AG10803 (cell line): ENCODE results near the gene TRIM29.

Experiments
- DNase-seq: peaks from one replicate; pipeline ENCODE4 v3.0.0; 2010; ENCODE audit warnings: low read depth
- H3K4me3 ChIP-seq: 2 replicates; pipeline ENCODE4 v1.5.1; 2011; ENCODE audit warnings: mild to moderate bottlenecking, low read length, control low read depth
- CTCF ChIP-seq: conservative IDR thresholded peaks from 2 replicates; pipeline ENCODE4 v1.5.1; 2011; ENCODE audit warnings: mild to moderate bottlenecking, low read length, control low read depth, inconsistent platforms

Gene TRIM29

DNA sequence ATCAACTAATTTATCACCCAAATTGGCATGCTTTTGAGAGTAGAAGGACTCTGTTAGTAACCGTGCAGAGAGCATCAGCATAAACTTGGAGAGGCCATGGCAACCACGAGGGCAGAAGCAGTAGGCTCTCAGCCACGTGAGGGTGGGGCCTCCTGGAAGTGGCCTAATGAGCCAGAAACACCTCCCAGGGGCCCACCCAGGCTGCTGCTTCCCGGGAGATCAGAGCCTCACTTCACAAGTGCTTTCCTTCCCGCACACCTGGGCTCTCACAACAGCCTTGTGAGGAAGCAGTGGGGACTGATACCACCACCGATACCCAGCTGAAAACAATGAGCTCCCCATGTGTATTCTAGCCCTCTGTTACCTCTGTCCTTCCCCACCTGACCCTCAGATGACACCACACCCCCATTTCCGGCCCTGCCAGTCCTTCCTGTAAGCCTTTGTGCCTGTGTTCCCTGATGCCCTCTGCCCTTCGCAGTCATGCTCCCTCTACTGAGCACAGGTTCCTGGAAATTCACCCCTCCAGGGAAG is 17.0 kb downstream of the TRIM29 start:
- TF ChIP-seq CTCF: no peak
- no peak overlapping the region for H3K4me3 ChIP-seq
- DNase-seq: no peak

DNA sequence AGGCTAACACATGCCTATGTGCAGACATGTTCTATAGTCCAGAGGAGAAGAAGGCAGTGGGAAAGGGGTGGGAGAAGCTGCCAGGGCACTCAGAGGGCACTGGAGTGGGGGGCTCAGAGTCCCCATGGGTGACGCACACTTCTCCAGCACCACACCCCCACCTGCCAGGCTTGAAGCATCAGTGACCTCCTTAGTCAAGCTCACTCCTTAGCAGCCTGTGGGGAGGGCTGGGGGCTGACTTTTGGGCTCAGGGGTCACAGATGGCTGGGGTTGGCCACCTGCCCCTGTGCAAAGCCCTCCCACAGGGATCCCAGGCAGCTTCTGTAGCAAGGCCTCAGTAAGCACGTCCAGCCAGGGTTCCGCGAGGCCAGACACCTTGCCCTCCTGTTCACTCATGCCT is 18.8 kb downstream of the TRIM29 start:
- DNase-seq: no peak
- no peak for TF ChIP-seq CTCF
- H3K4me3 ChIP-seq: no peak overlapping the region

DNA sequence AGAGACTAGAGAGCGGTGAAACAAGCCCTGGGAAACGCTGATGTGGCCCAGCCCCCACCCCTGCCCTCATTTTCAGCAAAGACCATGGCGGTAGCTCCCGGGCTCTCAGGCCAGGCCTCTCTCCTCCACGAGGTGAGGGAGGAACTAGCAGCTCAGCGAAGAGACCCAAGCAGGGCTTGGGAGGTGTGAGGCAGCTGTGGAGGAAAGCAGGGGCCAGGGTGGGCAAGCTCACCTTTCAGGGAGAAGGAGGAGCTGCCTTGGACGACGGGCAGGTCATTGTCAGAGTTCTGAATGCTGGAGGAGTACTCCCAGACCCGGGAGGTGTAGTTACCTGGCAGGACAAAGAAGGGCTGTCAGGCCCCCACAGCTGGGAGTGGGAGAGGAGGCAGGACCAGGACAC is 19.9 kb downstream of the TRIM29 start:
- no peak for DNase-seq
- H3K4me3 ChIP-seq: no peak overlapping the region
- TF ChIP-seq CTCF: no peak

GRCh38 chr11:120116966-120117365 is 20.9 kb downstream of the TRIM29 start:
- H3K4me3 ChIP-seq: no peak overlapping the region
- TF ChIP-seq CTCF: no peak
- DNase-seq: no peak

DNA sequence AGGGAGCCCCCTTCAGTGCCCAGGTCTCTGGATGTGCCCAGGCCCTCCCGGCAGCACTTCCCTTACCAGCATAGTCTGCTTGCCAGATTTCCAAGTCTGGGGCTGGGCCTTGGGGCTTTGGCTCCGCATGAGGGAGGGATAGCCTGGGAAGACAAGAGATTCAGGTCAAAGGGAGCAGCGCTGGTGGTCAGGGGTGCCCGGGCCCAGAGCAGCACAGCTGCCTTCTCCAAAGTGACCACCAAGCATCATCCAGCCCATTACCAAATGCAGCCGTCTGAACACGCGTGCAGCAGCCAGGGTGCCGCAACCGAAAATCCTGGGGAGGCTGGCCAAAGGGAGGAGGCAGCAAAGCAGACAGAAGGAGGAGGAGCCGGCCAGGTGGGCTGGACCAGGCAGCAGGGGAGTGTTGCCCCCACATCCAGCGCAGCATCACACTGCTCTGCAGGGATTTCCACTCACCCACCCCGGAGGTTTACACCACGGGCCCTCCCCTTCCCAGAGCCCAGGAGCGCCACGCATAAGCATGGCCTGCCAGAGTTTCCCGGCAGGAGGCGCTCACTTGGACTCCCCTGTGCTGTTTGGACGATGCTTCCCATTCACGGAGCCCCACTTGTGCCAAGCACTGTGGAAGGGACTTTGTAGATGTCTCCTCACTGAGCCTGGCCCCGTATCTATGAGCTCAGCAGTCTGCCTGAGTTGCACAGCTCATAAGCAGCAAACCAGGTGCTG is 22.5 kb downstream of the TRIM29 start:
- H3K4me3 ChIP-seq: no peak overlapping the region
- DNase-seq: no peak
- TF ChIP-seq CTCF: no peak; the same call in 1 of the 2 replicates

DNA sequence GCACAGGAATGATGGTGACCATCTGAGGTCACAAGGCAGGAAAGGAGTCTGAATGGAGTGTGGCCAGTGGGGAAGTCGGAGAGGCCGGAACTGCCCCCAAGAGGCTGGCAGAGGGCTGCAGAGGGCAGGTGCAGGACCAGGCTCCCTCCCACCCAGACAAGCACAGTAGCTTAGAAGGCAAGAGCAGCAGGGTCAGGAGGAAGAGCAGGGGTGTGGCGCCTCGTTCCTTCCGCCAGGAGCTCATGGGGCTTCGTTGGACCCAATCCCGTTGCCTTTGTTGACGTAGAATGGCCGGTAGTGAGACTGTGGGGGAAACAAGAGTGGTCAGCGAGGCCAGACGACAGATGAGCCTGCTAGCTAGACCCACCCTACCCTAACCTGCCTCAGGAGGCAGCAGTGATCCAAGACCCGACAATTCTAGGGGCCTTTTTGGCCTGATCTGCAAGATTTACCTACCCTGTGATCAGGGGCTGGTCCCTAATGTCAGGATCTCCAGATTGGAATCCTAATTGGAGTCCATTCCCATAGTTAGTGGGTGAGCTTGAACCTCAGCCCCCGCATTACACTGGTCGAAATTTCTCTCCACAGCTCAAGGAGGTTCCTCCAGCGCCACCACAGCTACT is 25.6 kb downstream of the TRIM29 start:
- H3K4me3 ChIP-seq: no peak overlapping the region
- no peak for DNase-seq
- TF ChIP-seq CTCF: no peak

GRCh38 chr11:120109531-120109930 is 28.4 kb downstream of the TRIM29 start:
- no peak overlapping the region for H3K4me3 ChIP-seq
- no peak for TF ChIP-seq CTCF
- no peak for DNase-seq
